HCT116 (cell line): Measurements from ENCODE around the gene PLCB4. TPM values are rescaled to one million over a fixed set of nuclear protein-coding genes. Genes with fewer than 3 reads are reported as not detected.

Source experiments
- ATAC-seq: fragments of 200-7000 bp; cut with Tn5 transposase; 2 replicates; pipeline ENCODE4 v1.9.1; 2020; ENCODE audit warnings: mild to moderate bottlenecking, moderate library complexity
- BruUV-seq: library from RNA; stranded (reverse); fragments of 400-500 nt; replicated peaks from 2 replicates; lab custom pipeline; 2021; lab: Mats Ljungman, UMichigan
- CTCF ChIA-PET: fragments of 300-600 bp; sonication (Branson Sonifier 250); formaldehyde crosslinking; loops from one replicate; lab custom pipeline; 2021; ENCODE audit warnings: antibody characterized with exemption; lab: Charles Lee
- POLR2A ChIA-PET: fragments of 300-600, 350-600 bp; sonication (Branson Sonifier 250); formaldehyde crosslinking; loops from one replicate; lab custom pipeline; 2021; ENCODE audit warnings: antibody characterized with exemption; lab: Charles Lee
- RAD21 ChIA-PET, 2 experiments: fragments of 300-600 bp; sonication (Branson Sonifier 250); formaldehyde crosslinking; loops; one replicate each; lab custom pipeline; 2023; ENCODE audit warnings: low total read pairs in 2 of 2; ENCODE audit not compliant: uncharacterized antibody in 2 of 2, unreplicated experiment in 2 of 2, low non-redundant PET in 1 of 2; lab: Charles Lee
- DNase-seq: peaks from one replicate; pipeline ENCODE4 v3.0.0-alpha.2; 2010; ENCODE audit warnings: low read depth, low spot score
- H2AFZ ChIP-seq: fragments of 200-600 bp; shearing (Covaris generic), sonication (generic); 2 replicates; pipeline ENCODE4 v1.6.1; 2017; ENCODE audit warnings: low read depth, mixed run types, mixed read lengths, antibody characterized with exemption, low read length; ENCODE audit not compliant: poor library complexity, severe bottlenecking
- H3K27ac ChIP-seq: 2 replicates; pipeline ENCODE4 v1.5.1; 2012; ENCODE audit warnings: low read depth, low read length
- H3K27me3 ChIP-seq: fragments of 200-600 bp; sonication (generic); 2 replicates; pipeline ENCODE4 v1.6.1; 2016; ENCODE audit warnings: mixed run types, low read length, mixed read lengths; ENCODE audit not compliant: insufficient read depth
- H3K36me3 ChIP-seq, 2 experiments: fragments of 200-500 bp in 1 of 2; fragments of 200-600 bp in 1 of 2; sonication (Bioruptor generic) in 1 of 2; sonication (generic) in 1 of 2; 2 replicates each; pipeline versions ENCODE4 v1.5.1 to v1.6.1; 2014 to 2016; ENCODE audit warnings: low read length in 2 of 2, inconsistent platforms in 1 of 2, mixed read lengths in 1 of 2, mixed run types in 1 of 2; ENCODE audit not compliant: insufficient read depth in 2 of 2, control insufficient read depth in 1 of 2
- H3K4me1 ChIP-seq, 2 experiments: fragments of 200-600 bp in 1 of 2; sonication (generic) in 1 of 2; 2 replicates each; pipeline versions ENCODE4 v1.5.1 to v1.6.1; 2012 to 2017; ENCODE audit warnings: low read length in 2 of 2, inconsistent platforms in 1 of 2, mild to moderate bottlenecking in 1 of 2, mixed read lengths in 1 of 2, mixed run types in 1 of 2, moderate library complexity in 1 of 2; ENCODE audit not compliant: insufficient read depth in 2 of 2, control insufficient read depth in 1 of 2
- H3K4me2 ChIP-seq: fragments of 200-600 bp; sonication (generic); 2 replicates; pipeline ENCODE4 v1.6.1; 2017; ENCODE audit warnings: mixed run types, low read length, mixed read lengths
- H3K4me3 ChIP-seq, 2 experiments: fragments of 200-600 bp in 1 of 2; sonication (generic) in 1 of 2; replicated peaks in 1 of 2; 2 replicates each; pipeline ENCODE4 v1.5.1; 2011 to 2016; ENCODE audit warnings: low read length in 2 of 2, control low read depth in 1 of 2, low read depth in 1 of 2, mild to moderate bottlenecking in 1 of 2, mixed read lengths in 1 of 2, mixed run types in 1 of 2
- H3K79me2 ChIP-seq: fragments of 200-600 bp; sonication (generic); 2 replicates; pipeline ENCODE4 v1.6.1; 2017; ENCODE audit warnings: mild to moderate bottlenecking, mixed run types, low read length, moderate library complexity, mixed read lengths; ENCODE audit not compliant: insufficient read depth
- H3K9ac ChIP-seq: fragments of 200-600 bp; sonication (generic); 2 replicates; pipeline ENCODE4 v1.6.1; 2016; ENCODE audit warnings: low read length, mixed read lengths
- H3K9me2 ChIP-seq: fragments of 200-600 bp; sonication (generic), shearing (Covaris generic); 2 replicates; pipeline ENCODE4 v1.6.1; 2017; ENCODE audit warnings: mixed run types, mild to moderate bottlenecking, moderate library complexity; ENCODE audit not compliant: insufficient read depth
- H3K9me3 ChIP-seq, 2 experiments: fragments of 200-500 bp in 1 of 2; fragments of 200-600 bp in 1 of 2; sonication (Bioruptor generic) in 1 of 2; sonication (generic) in 1 of 2; 2 replicates each; pipeline ENCODE4 v1.6.1; 2014 to 2017; ENCODE audit warnings: low read length in 2 of 2, mixed read lengths in 2 of 2, inconsistent platforms in 1 of 2, low read depth in 1 of 2, mild to moderate bottlenecking in 1 of 2, mixed run types in 1 of 2, moderate library complexity in 1 of 2; ENCODE audit not compliant: control insufficient read depth in 1 of 2, insufficient read depth in 1 of 2
- H4K20me1 ChIP-seq: fragments of 200-600 bp; sonication (generic), shearing (Covaris generic); 2 replicates; pipeline ENCODE4 v1.6.1; 2017; ENCODE audit warnings: mixed run types, mild to moderate bottlenecking, moderate library complexity; ENCODE audit not compliant: insufficient read depth
- CBX3 ChIP-seq: IDR thresholded peaks from 2 replicates; pipeline ENCODE4 v1.6.1; 2012; ENCODE audit warnings: low read depth
- CTCF ChIP-seq, 3 experiments: fragments of 200-600 bp in 1 of 3; sonication (generic) in 1 of 3; IDR thresholded peaks in 2 of 3; conservative IDR thresholded peaks in 1 of 3; 2 replicates each; pipeline ENCODE4 v1.5.1; 2012 to 2017; ENCODE audit warnings: low read depth in 2 of 3, low read length in 2 of 3, antibody characterized with exemption in 1 of 3, borderline replicate concordance in 1 of 3, control low read depth in 1 of 3, mild to moderate bottlenecking in 1 of 3, mixed read lengths in 1 of 3, mixed run types in 1 of 3, moderate library complexity in 1 of 3; ENCODE audit not compliant: insufficient read depth in 1 of 3
- ELF1 ChIP-seq: IDR thresholded peaks from 2 replicates; pipeline ENCODE4 v1.6.1; 2012; ENCODE audit warnings: low read depth, borderline replicate concordance
- EZH2 ChIP-seq: fragments of 200-600 bp; sonication (generic); IDR thresholded peaks from 2 replicates; pipeline ENCODE4 v1.6.1; 2017; ENCODE audit warnings: antibody characterized with exemption, mixed run types
- EZH2phosphoT487 ChIP-seq: fragments of 200-600 bp; IDR thresholded peaks from 2 replicates; pipeline ENCODE4 v1.6.1; 2018; ENCODE audit warnings: antibody characterized with exemption, borderline replicate concordance
- FOSL1 ChIP-seq: IDR thresholded peaks from 2 replicates; pipeline ENCODE4 v1.6.1; 2012; ENCODE audit warnings: low read depth
- JUND ChIP-seq: IDR thresholded peaks from 2 replicates; pipeline ENCODE4 v1.6.1; 2012
- POLR2A ChIP-seq: IDR thresholded peaks from 2 replicates; pipeline ENCODE4 v1.7.0; 2011; ENCODE audit warnings: borderline replicate concordance; ENCODE audit not compliant: insufficient read depth, insufficient read length; ENCODE audit errors: extremely low read depth
- POLR2AphosphoS5 ChIP-seq: IDR thresholded peaks from 2 replicates; pipeline ENCODE4 v1.6.1; 2011; ENCODE audit warnings: mild to moderate bottlenecking, low read depth, low read length, moderate library complexity
- REST ChIP-seq: IDR thresholded peaks from 2 replicates; pipeline ENCODE4 v1.6.1; 2012; ENCODE audit warnings: low read depth
- SIN3A ChIP-seq: IDR thresholded peaks from 2 replicates; pipeline ENCODE4 v1.6.1; 2012; ENCODE audit warnings: low read depth
- SP1 ChIP-seq: IDR thresholded peaks from 2 replicates; pipeline ENCODE4 v1.6.1; 2012; ENCODE audit warnings: low read depth
- SRF ChIP-seq: IDR thresholded peaks from 2 replicates; pipeline ENCODE4 v1.6.1; 2012; ENCODE audit warnings: low read depth
- ZFX ChIP-seq: fragments of 450-650 bp; IDR thresholded peaks from 2 replicates; pipeline ENCODE4 v1.6.1; 2017
- ZNF274 ChIP-seq: fragments of 200-500 bp; sonication (Bioruptor generic); IDR thresholded peaks from 2 replicates; pipeline ENCODE4 v1.6.1; 2014; ENCODE audit warnings: mild to moderate bottlenecking, low read depth, low read length, inconsistent platforms
- intact Hi-C: fragments of 100-400 bp; cut with micrococcal nuclease; formaldehyde crosslinking; loops from 2 replicates; pipeline ENCODE4 v1.10.0; 2022
- total RNA-seq: library from RNA; stranded (reverse); gene quantifications from one replicate; pipeline ENCODE4 v1.2.1, GENCODE V29; 2021; ENCODE audit not compliant: unreplicated experiment
- TF ChIP-seq, protein P1 (sequence below): IDR thresholded peaks from 2 replicates; pipeline ENCODE4 v1.6.1; 2012

PLCB4 gene
- total RNA-seq, 1 experiment from 2014 or later = 2.5 TPM

DNA sequence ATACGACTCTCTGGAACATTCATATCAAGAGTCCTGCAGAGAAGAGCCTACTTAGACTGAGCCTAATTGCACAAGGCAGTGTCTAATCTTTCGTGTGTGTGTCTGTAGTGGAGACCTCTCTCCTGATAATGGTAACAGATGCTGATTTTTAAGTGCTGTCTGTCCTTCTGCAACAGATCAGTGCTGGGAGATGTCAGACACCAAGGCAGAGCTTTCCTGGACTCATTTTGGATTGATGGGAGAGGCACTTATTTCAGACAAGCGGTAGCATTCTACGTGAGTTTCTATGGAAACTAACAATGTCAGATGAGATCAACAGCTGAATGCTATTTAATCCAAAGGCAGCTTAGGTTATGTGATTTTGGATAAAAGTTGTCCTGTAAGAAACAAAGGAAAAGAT lies 167.6 kb downstream of the PLCB4 start:
- no peak overlapping the region for H2AFZ ChIP-seq
- no peaks in the 10 kb centered on the region for H3K27me3 ChIP-seq
- ChIA-PET RAD21 (no interaction called here), POLR2A (no interaction called here), CTCF (no interaction called here)
- no peak overlapping the region for H3K9ac ChIP-seq
- H3K4me2 ChIP-seq = no peak overlapping the region
- no peaks in the 10 kb centered on the region for H3K79me2 ChIP-seq
- no peak overlapping the region for H3K27ac ChIP-seq
- H4K20me1 ChIP-seq = no peaks in the 10 kb centered on the region
- intact Hi-C loops = no loop called here
- no peak for TF ChIP-seq REST
- no peak for TF ChIP-seq EZH2
- TF ChIP-seq SP1 = no peak
- no peak for TF ChIP-seq FOSL1
- no TSS peak for BruUV-seq
- no peak for ATAC-seq
- peaks cover 8 to 9% of the 10 kb centered on the region in 2 experiments for H3K4me1 ChIP-seq
- DNase-seq = no peak
- H3K4me3 ChIP-seq = no peak overlapping the region
- H3K9me3 ChIP-seq = no peaks in the 10 kb centered on the region
- no peaks in the 10 kb centered on the region for H3K9me2 ChIP-seq
- H3K36me3 ChIP-seq = no peaks in the 10 kb centered on the region

DNA sequence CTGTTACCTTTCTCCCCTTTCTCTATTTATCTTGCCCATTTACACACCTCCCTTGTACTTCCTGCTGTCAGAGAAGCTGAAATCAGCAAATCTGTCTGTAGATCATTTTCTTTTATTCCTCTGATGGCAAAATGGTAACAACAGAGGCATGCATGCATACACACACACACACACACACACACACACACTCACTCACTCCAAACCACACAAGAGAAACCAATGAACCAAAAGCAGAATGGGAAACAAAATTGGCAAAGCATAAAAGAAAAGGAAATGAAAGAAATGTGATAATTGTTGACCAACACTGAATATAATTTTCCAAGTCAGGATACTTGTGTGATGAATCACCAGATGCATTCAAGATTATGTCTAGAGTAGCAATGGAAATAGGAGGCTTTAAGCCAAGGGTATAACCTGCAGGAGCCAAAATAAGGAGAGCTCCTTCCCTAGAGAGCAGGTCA lies 172.4 kb downstream of the PLCB4 start:
- Histone ChIP-seq H3K9ac (no peak overlapping the region), H2AFZ (no peak overlapping the region), H4K20me1 (no peaks in the 10 kb centered on the region), H3K4me1 (peaks cover 14 to 18% of the 10 kb centered on the region in 2 experiments), H3K4me2 (peak overlapping the region; percentile 60), H3K9me3 (no peaks in the 10 kb centered on the region), H3K9me2 (no peaks in the 10 kb centered on the region), H3K4me3 (no peak overlapping the region), H3K27me3 (no peaks in the 10 kb centered on the region), H3K79me2 (no peaks in the 10 kb centered on the region), H3K27ac (peak overlapping the region; percentile 22; the same call in 1 of the 2 replicates), H3K36me3 (no peaks in the 10 kb centered on the region)
- no TSS peak for BruUV-seq
- peak; percentile 71 for ATAC-seq
- intact Hi-C loops = no loop called here
- ChIA-PET RAD21 (no interaction called here), CTCF (no interaction called here), POLR2A (no interaction called here)
- peak; percentile 47 for DNase-seq
- peak; percentile 43 for TF ChIP-seq SP1
- no peak for TF ChIP-seq ELF1
- TF ChIP-seq CTCF (IDR thresholded peaks at IDR 0.05 in 2 of 3, conservative IDR thresholded peaks at IDR 0.05 in 1 of 3; ENCODE audit: borderline replicate concordance in 1 of 3, insufficient read depth in 1 of 3, low read depth in 2 of 3, low read length in 2 of 3) = no peak
- no peak for TF ChIP-seq EZH2
- no peak for TF ChIP-seq SRF
- no peak for TF ChIP-seq ZNF274
- peak; percentile 73 for TF ChIP-seq JUND
- no peak for TF ChIP-seq EZH2phosphoT487
- no peak for TF ChIP-seq POLR2AphosphoS5
- 0 out of 2 replicates have a peak, but pooled peaks have one; percentile 37 for TF ChIP-seq SIN3A
- peak; percentile 45; the same call in 1 of the 2 replicates for TF ChIP-seq CBX3
- TF ChIP-seq, protein P1, sequence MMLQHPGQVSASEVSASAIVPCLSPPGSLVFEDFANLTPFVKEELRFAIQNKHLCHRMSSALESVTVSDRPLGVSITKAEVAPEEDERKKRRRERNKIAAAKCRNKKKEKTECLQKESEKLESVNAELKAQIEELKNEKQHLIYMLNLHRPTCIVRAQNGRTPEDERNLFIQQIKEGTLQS = no peak
- TF ChIP-seq POLR2A = no peak
- no peak for TF ChIP-seq ZFX
